D341Med (cell line): ENCODE results near the gene RBM47.
A peak's percentile ranks its signal among the peaks of the same experiment; 100 is the strongest.

ENCODE experiments used
- DNase-seq: peaks from one replicate; pipeline ENCODE4 v3.0.0; 2012; ENCODE audit warnings: low spot score

Gene RBM47

DNA sequence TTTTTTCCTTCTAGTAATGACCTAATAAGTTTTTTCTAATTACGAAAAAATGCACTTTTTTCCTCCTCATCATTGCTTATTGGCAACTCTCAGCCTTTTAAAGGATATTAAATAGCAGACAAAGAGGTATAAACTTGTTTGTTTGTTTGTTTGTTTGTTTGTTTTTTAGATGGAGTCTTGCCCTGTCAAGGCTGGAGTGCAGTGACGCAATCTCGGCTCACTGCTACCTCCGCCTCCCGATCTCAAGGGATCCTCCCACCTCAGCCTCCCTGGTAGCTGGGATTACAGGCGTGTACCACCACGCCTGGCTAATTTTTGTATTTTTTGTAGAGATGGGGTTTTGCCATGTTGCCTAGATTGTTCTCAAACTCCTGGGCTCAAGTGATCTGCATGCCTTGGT, 6.0 kb downstream of the RBM47 start:
- no peak for DNase-seq

GRCh38 chr4:40622913-40623312, 6.8 kb downstream of the RBM47 start:
- DNase-seq: no peak

DNA sequence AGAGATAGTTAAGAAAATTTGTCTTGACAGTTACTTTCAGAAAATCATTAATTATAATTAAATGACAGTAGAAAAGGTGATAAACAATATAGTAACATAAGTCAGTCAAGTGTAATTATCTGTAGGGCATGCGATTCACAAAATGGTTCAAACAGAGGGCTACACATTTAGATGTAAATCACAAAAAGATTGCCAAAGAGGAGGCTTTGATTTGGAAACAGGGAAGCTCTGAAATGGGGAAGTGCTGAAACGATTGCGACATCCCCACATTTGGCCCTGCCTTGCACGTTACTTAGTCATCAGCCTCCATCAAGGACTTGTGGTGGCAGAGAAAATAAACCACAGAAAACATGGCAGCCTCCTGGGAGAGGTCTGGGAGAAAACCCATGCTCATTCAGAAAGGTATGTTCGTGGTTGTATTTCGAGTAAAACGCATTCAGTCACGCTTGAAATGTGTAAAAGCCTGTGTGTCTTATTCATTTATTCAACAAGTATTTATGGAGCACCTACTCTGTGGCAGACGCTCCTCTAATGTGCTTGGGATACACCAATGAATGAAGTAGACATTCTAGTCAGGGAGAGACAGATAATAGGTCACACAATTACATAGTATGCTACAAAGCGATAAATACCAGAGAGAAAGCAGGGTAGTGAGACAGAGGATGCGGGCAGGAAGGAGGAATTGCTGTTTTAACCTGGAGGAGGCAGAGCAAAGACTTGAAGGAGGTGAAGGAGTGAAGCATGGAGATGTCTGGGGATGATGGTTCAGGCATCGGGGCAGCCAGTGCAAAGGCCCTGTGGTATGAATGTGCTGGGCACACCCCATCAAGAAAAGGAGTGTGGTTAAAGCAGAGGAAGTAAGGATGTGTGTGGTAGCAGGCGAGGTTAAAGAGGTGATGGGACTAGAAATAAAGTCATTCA, 7.8 kb downstream of the RBM47 start:
- no peak for DNase-seq

GRCh38 chr4:40621229-40621591, 8.5 kb downstream of the RBM47 start:
- no peak for DNase-seq

DNA sequence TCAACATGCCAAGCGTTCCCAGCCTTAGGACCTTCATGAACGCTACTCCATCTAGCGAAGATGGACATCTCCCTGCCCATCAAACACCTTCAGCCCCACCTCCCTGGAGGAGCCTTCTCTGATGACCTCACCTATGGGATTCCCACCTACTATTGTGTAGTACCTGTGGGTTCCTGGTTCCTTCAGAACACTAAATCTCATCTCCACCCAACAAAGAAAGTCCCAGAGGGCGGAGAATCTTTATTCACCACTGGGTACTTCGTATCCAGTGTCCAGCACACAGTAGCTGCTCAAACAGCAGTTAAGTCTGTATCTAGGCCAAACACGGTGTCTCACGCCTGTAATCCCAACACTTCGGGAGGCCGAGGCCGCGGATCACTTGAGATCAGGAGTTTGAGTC, 10.1 kb downstream of the RBM47 start:
- DNase-seq: no peak

DNA sequence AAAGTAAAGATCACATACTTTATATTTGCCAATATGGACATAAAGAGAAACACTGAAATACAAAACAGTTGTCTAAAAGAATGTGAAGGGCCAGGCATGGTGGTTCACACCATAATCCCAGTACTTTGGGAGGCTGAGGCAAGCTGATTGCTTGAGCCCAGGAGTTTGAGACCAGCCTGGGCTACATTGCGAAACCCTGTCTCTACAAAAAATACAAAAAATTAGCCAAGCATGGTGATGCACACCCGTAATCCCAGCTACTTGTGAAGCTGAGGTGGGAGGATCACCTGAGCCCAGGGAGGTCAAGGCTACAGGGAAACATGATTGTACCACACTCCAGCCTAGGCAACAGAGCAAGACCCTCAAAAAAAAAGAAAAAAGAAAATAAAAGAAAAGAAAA, 11.8 kb downstream of the RBM47 start:
- no peak for DNase-seq

DNA sequence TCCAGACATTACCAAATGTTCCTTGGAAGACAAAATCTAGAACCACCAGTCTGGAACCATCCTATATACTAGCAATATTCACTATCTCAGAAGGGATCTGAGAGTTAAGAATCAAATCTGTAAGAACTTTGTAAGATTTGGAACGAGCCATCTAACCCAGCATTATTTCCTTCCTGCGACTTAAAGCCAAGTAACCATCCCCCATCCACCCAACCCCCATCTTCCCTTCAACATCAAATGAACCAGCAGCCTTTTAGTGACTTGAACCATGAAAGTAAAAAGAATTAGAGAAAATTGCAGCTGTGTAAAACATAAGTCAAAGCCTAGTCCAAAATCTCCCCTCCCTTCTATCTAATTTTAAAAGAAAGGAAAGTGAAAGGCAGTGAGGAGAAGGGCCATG, 15.6 kb downstream of the RBM47 start:
- DNase-seq: no peak

- DNase-seq: no peak
Measured at GRCh38 chr4:40613456-40613855, 16.2 kb downstream of the RBM47 start.

- no peak for DNase-seq
Measured at GRCh38 chr4:40612831-40613230, 16.8 kb downstream of the RBM47 start.

DNA sequence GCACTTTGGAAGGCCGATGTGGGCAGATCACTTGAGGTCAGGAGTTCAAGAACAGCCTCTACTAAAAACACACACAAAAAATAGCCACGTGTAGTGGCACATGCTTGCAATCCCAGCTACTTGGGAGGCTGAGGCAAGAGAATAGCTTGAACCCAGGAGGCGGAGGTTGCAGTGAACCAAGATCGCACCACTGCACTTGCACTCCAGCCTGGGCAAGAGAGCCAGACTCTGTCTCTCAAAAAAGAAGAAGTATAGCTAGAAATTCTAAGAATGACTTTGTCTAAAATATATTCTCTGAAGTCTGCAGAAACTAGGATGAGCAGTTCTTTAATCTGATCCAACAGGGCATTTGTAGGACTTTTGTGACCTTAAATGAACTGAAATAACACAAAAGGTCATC, 17.4 kb downstream of the RBM47 start:
- DNase-seq: no peak

DNA sequence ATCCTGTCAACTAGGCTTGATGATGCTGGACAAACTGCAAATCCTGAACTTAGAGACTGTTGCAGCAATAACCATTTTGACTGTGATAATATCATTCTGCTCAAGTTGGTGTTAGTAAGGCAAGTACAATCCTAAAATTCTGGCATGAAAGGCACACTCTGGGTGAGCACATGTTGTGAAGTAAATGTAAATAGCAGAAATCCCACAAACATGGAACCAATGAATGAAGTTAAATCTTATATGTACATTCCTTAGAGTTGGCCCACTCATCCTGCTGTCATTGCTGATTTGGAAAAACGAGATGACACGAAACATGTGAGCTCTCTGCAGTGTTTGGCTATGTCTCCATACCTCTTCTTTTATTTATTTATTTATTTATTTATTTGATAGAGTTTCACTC, 21.0 kb downstream of the RBM47 start:
- no peak for DNase-seq

- DNase-seq: no peak
Measured at GRCh38 chr4:40607221-40607620, 22.4 kb downstream of the RBM47 start.

- no peak for DNase-seq
Measured at GRCh38 chr4:40606239-40606767, 23.4 kb downstream of the RBM47 start.

GRCh38 chr4:40603281-40603680, 26.4 kb downstream of the RBM47 start:
- DNase-seq: no peak

DNA sequence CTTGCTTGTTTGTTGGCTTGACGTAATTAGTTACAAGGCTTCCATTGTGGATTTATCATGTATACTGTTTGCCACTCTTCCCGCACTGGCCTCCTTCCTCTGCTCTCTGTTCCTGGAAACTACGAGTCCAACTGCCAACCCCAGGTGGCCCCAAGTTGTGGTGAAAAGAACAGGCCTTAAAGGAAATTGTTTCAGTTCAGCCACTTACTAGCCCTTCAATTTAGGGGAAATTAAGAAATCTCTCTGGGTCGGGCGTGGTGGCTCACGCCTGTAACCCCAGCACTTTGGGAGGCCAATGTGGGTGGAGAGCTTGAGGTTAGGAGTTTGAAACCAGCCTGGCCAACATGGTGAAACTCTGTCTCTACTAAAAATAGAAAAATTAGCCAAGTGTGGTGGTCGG, 28.0 kb downstream of the RBM47 start:
- DNase-seq: no peak

DNA sequence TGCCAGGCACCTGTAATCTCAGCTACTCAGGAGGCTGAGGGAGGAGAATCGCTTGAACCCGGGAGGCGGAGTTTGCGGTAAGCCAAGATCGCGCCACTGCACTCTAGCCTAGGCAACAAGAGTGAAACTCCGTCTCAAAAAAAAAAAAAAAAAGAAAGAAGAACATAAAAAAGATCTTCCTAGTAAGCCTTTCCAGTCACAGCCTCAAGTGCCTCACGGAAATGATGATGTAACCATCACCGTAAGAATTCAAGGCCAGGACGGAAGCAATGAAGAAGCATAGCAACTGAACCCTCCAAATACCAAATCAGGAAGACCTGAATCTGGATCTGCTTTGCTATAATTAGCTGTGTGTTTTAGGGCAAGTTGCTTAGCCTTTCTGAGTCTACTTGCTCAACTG, 28.8 kb downstream of the RBM47 start:
- DNase-seq: no peak

DNA sequence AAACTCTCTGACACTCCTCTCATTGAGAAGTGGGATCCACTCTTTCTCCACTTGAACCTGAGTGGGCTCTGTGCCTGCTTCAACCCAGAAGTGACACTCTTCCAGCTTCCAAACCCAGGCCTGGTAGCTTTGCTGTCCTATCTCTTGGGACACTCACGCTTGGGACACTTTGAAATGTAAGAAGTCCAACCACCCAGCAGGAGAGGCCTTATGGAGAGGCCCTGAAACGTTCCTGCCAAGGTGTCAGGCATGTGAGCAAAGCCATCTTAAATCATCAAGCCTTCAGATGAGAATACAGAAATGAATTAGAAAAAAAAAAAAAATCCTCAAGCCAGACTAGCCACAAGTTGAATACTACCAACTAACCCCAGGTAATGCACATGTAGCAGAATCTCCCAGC, 30.2 kb downstream of the RBM47 start:
- DNase-seq: no peak

DNA sequence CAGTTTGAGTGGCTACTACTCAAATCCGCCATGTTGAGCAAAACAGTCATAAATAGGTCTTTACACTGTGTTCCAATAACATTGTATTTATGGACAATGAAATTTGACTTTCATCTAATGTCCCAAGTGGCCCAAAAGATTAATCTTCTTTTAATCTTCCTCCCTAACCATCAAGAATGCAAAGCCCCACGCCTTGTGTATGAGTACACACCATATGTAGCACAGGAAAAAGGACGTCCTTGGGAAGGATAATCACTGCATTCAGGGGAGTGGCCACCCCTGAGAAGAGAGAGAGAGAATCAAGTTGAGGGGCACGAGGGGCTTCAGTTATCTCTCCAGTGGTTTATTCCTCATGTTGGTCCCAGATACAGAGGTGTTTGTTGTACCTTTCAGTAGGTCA, 33.1 kb downstream of the RBM47 start:
- peak; percentile 58 for DNase-seq

DNA sequence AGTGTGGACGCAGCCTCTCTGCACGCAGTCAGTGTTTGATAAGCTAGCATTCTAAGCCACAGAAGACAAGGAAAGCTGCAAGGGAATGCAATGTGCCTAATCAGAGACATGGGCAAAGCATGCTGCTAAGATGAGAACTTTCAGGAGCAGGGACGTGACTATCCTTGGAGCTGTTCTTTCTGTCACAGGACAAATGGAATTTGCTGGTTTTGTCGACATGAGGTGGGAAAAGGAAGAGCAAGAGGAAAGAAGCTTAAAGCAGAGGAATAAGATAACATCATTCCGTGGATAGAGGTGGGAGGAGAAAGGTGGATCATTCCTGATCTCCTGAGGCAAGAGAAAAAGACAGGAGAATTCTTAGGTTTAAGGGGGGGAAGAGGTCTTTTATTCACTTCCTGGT, 33.7 kb downstream of the RBM47 start:
- DNase-seq: no peak

DNA sequence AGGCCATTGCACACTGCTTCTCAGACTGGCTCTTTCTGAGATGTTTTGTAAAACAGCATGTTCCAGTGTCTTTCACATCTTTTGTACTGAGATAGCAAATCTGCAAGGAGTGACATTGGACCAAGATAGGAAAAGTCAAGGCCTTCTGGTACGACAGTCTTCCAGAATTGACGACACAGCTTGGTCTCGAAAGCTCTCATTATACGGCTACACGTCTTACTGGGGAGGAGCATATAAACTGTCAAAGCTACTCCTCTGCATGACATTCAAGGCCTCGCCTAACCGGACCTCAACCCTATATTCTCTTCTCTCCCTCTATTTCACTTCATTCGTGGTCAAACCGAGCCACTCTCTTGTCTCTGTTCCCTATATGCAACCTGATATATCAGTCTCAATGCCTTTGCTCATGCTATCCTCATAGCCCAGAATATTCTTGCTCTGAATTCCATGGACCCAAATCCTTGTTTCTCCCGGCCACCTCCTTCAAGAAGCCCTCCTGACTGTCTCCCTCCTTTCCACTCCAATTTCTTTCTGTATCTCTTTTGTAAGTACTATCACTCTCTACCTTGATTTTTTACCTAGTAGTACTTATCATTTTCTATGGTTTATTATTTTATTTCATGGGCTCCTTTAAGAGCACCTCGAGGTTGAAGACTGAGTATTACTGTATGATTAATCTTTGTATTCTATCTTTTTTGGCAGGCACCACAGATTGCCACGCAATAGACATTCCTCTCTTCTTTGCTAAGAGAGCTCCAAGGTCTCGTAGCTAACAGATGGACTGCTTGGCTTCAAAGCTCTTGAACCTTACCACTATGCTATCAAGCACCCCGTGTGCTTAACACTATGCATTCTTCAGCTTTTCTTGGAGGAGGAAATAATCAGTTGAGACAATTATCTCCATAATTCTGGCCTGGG, 35.1 kb downstream of the RBM47 start:
- DNase-seq: no peak

DNA sequence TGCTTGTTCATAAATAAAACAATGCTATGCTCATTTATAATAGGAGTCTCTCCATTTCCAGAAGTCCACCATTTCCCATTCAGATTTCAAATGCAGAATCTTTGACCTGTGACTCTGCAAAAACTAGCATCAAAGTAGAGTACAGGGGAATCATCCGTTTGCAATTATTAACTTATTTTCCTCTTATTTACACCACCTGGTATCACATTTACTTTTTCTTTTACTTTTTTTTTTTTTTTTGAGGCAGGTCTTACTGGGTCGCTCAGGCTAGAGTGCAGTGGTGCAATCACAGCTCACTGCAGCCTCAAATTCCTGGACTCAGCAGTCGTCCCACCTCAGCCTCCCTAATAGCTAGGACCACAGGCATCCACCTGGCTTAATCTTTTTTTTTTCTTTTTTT, 37.6 kb downstream of the RBM47 start:
- DNase-seq: no peak

DNA sequence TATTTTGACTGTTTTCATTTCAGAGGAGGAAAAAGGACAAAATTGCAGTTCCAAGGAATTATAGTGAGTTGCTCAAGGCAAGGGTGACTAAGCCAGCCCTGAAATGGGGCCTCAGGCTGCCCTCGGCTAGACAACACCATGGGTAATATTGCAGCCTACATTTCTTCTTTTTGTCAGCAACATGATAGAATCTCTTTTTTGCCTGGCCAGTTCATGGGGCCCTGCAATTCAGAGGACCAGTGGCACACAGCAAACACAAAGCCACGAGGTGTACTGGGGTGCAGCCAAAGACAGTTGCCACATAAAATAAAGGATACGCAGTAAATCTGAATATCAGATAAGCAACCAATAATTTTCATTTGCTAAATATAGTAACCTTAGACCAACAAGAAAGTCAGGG, 41.8 kb downstream of the RBM47 start:
- DNase-seq: no peak

DNA sequence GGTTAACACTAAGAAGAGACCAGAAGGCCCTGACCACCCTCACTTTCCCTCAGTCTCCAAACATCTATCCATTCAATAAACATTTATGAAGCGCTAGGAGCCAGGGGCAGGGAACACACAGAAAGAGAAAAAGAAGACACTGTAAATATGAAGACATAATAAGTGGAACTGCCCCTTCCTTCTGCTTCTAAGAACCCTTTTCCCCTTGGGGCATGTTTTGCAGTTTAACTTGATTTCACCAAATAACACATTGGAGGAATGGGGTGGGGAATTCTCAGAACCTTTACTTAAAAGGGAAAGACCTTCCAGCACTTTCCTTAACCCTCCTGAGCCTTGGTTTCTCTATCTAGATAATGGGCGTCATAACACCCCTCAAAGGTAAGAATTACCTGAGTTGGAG, 42.3 kb downstream of the RBM47 start:
- no peak for DNase-seq
